ENCODE data around the gene TSPAN2. TPM values are rescaled to one million over a fixed set of nuclear protein-coding genes. Genes with fewer than 3 reads are reported as not detected.

Gene TSPAN2
- total RNA-seq, 1 experiment from 2014 or later, result 26.5 TPM

GRCh38 chr1:115076384-115076915 is 12.9 kb downstream of the TSPAN2 start:
- CTCF ChIA-PET, result no interaction called here
- TF ChIP-seq EZH2 (IDR thresholded peaks at IDR 0.05; ENCODE audit: low read depth), result no peak
- TF ChIP-seq CTCF (conservative IDR thresholded peaks at IDR 0.05), result no peak
- DNase-seq, result peak in 1 of 2 experiments; percentile 28
- Histone ChIP-seq H4K20me1 (ENCODE audit: insufficient read depth) (no peaks in the 10 kb centered on the region), H3K36me3 (ENCODE audit: low read depth) (no peaks in the 10 kb centered on the region), H3K4me3 (no peak overlapping the region), H3K4me1 (replicated peaks; ENCODE audit: insufficient read depth) (0 out of 2 replicates have a peak, but pooled peaks cover 7% of the 10 kb centered on the region), H3K4me2 (no peak overlapping the region), H3K79me2 (ENCODE audit: low read depth) (no peaks in the 10 kb centered on the region), H2AFZ (no peak overlapping the region), H3F3A (ENCODE audit: insufficient read depth, low read depth) (no peaks in the 10 kb centered on the region), H3K9me2 (ENCODE audit: insufficient read depth) (no peaks in the 10 kb centered on the region), H3K27me3 (ENCODE audit: insufficient read depth, low read depth) (no peaks in the 10 kb centered on the region), H3K9me3 (ENCODE audit: insufficient read depth, low read depth) (no peaks in the 10 kb centered on the region), H3K27ac (no peak overlapping the region)
- no TSS peak for BruUV-seq (replicated peaks)
- POLR2A ChIA-PET (ENCODE audit: unreplicated experiment), result no interaction called here
- intact Hi-C loops (cut with micrococcal nuclease; ENCODE audit: unreplicated experiment), result no loop called here

- Histone ChIP-seq H2AFZ (no peak overlapping the region), H3K27me3 (ENCODE audit: insufficient read depth, low read depth) (no peaks in the 10 kb centered on the region), H3K27ac (no peak overlapping the region), H3F3A (ENCODE audit: insufficient read depth, low read depth) (peaks cover 3% of the 10 kb centered on the region; the same call in 1 of the 2 replicates), H3K4me3 (no peak overlapping the region), H3K79me2 (ENCODE audit: low read depth) (no peaks in the 10 kb centered on the region), H3K36me3 (ENCODE audit: low read depth) (no peaks in the 10 kb centered on the region), H3K9me3 (ENCODE audit: insufficient read depth, low read depth) (no peaks in the 10 kb centered on the region), H3K4me1 (replicated peaks; ENCODE audit: insufficient read depth) (peaks cover 13% of the 10 kb centered on the region), H4K20me1 (ENCODE audit: insufficient read depth) (no peaks in the 10 kb centered on the region), H3K4me2 (no peak overlapping the region), H3K9me2 (ENCODE audit: insufficient read depth) (no peaks in the 10 kb centered on the region)
- DNase-seq, result peak in 1 of 2 experiments; percentile 24
- CTCF ChIA-PET, result no interaction called here
- TF ChIP-seq EZH2 (IDR thresholded peaks at IDR 0.05; ENCODE audit: low read depth) (no peak), CTCF (conservative IDR thresholded peaks at IDR 0.05) (no peak)
- intact Hi-C loops (cut with micrococcal nuclease; ENCODE audit: unreplicated experiment), result no loop called here
- BruUV-seq (replicated peaks), result no TSS peak
- POLR2A ChIA-PET (ENCODE audit: unreplicated experiment), result no interaction called here
Observed at GRCh38 chr1:115074839-115075534, 14.3 kb downstream of the TSPAN2 start.

- POLR2A ChIA-PET (ENCODE audit: unreplicated experiment), result no interaction called here
- peak in 1 of 2 experiments; percentile 33 for DNase-seq
- H3K79me2 ChIP-seq (ENCODE audit: low read depth), result no peaks in the 10 kb centered on the region
- no peak overlapping the region for H3K27ac ChIP-seq
- no peaks in the 10 kb centered on the region for H3K27me3 ChIP-seq (ENCODE audit: insufficient read depth, low read depth)
- H2AFZ ChIP-seq, result no peak overlapping the region
- CTCF ChIA-PET, result no interaction called here
- intact Hi-C loops (cut with micrococcal nuclease; ENCODE audit: unreplicated experiment), result no loop called here
- H3K9me2 ChIP-seq (ENCODE audit: insufficient read depth), result no peaks in the 10 kb centered on the region
- no peaks in the 10 kb centered on the region for H4K20me1 ChIP-seq (ENCODE audit: insufficient read depth)
- peaks cover 23% of the 10 kb centered on the region for H3K4me1 ChIP-seq (replicated peaks; ENCODE audit: insufficient read depth)
- no peak overlapping the region for H3K4me3 ChIP-seq
- BruUV-seq (replicated peaks), result no TSS peak
- peaks cover 8% of the 10 kb centered on the region; the same call in 1 of the 2 replicates for H3F3A ChIP-seq (ENCODE audit: insufficient read depth, low read depth)
- H3K9me3 ChIP-seq (ENCODE audit: insufficient read depth, low read depth), result no peaks in the 10 kb centered on the region
- TF ChIP-seq EZH2 (IDR thresholded peaks at IDR 0.05; ENCODE audit: low read depth), result no peak
- 0 out of 2 replicates have a peak, but pooled peaks cover 5% of the 10 kb centered on the region for H3K36me3 ChIP-seq (ENCODE audit: low read depth)
- H3K4me2 ChIP-seq, result no peak overlapping the region
Observed at GRCh38 chr1:115073298-115074087, 15.8 kb downstream of the TSPAN2 start.

Data from PC-9 (cell line).